DMS114 treated with DMSO at 0.1 percent for 48 hours (cell line): ENCODE measurements around the gene TGDS.
"Not testable (repeated sequence)": the region's sequence is repeated elsewhere in the genome, so short reads cannot be mapped to it uniquely, and the experiment has no call there.

Source experiments
- DNase-seq: peaks from one replicate; lab custom pipeline; 2025; ENCODE audit not compliant: unreplicated experiment; lab: John Stamatoyannopoulos, UW

The TGDS gene, protein sequence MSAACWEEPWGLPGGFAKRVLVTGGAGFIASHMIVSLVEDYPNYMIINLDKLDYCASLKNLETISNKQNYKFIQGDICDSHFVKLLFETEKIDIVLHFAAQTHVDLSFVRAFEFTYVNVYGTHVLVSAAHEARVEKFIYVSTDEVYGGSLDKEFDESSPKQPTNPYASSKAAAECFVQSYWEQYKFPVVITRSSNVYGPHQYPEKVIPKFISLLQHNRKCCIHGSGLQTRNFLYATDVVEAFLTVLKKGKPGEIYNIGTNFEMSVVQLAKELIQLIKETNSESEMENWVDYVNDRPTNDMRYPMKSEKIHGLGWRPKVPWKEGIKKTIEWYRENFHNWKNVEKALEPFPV

DNA sequence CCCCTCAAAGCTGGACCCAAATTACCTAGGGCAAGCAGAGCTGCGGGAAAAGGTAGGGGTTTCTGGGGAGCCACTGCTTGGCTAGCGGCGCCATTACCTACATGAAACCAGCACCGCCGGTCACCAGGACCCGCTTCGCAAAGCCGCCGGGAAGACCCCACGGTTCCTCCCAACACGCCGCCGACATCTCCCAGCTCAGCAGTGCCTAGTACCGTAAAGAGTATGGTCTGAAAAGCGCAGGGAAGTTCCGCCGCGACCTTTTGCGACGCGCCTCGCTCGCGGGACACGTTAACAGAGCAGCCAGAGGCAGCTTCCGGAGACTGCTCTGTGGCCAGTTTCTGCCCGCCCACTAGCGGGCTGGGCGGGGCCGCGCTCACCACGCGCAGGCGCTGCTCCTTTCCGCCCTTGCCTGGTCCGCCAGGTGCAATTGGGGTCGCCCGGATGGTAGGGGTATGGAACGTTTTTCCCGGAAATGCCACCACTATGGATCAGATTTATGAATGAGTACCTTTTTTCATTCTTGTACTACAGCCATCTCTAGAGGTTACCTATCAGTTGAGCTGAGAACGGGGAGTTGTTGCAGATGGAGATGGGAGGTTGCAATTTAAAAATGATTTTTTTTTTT lies at the start of gene TGDS:
Gene TGDS, minus strand, starts transcription at position 203 of the 625 bp plus-strand sequence. Its CDS starts 16 bp downstream, at position 187.
- DNase-seq = peak; percentile 73

DNA sequence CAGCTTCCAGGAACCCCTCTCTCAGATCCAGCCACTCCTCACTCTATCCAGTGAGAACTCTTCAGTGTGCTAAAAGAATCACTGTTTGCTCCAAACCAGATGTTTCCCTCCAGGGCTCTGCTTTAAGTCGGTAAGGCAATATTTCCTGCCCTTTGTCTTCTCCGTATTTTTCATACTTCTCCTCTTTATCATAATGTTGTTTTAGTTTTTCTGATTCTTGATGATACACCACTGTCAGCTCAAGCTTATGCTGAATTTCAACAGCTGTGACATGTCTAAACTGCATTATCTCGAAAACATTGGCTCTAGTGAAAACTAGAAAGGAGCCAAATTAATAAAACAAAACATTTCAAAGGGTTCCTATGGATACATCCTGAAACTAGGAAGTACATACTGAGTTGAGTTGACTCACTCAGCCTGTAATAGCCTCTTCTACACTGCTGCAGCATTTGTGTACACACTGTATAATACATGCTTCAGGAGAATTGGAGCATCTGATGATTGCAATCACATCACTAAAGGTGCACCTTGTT lies 45.5 kb upstream of the TGDS start:
- DNase-seq = no peak

DNA sequence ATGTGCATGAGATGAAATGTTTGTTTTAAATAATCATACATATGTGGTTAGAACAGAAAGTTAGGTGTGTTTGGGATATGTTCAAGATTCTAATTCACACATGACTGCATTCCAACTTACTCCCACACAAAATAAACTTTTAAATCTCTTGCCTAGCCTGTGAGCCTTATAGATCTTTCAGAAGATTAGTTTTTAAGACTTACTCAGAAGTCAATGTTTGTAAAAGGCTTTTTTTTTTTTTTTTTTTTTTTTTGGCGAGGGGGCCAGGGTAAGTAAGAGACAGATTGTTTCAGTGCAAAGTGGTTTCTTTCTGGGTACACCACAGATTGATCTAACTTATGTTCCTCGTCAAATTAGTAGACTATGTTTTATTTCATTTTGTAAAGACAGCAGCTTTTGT lies 44.8 kb upstream of the TGDS start:
- no peak for DNase-seq

DNA sequence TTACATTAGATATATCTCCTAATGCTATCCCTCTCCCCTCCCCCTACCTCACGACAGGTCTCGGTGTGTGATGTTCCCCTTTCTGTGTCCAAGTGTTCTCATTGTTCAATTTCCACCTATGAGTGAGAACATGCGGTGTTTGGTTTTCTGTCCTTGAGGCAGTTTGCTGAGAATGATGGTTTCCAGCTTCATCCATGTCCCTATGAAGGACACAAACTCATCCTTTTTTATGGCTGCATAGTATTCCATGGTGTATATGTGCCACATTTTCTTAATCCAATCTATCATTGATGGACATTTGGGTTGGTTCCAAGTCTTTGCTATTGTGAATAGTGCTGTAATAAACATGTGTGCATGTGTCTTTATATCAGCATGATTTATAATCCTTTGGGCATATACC lies 41.7 kb upstream of the TGDS start:
- DNase-seq = not testable (repeated sequence)

DNA sequence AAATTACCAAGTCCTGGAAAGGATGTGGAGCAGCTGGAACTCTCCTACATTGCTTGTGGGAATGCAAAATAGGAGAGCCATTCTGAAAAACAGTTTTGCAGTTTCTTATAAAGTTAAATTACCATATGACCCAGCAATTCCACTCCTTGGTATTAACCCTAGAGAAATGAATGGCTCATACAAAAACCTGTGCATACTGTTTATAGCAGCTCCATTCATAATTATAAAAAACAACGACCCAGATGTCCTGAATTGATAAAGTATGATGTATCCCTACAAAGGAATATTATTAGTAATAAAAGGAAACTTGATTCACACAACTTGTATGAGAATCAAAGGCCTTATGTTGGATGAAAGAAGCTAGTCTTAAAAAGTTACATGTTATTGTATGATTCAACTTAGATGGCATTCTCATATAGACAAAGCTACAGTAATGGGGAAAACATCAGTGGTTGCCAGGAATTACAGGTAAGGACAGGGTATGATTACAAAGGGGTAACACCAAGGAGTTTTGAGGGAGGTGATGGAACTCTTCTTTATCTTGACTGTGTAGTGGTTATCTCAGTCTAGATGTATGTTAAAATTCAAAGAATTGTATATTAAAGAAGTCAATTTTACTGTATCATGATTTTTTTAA lies 41.1 kb upstream of the TGDS start:
- no peak for DNase-seq

DNA sequence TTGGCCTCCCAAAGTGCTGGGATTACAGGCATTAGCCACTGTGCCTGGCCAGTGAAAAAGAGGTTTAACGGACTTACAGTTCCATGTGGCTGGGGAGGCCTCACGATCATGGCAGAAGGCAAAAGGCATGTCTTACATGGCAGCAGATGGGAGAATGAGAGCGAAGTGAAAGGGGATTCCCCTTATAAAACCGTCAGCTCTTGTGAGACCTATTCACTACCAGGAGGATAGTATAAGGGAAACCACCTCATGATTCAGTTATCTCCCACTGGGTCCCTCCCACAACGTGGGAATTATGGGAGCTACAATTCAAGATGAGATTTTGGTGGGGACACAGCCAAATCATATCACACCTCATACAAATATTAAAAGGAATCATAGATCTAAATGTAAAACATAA lies 40.1 kb upstream of the TGDS start:
- DNase-seq = not testable (repeated sequence)

DNA sequence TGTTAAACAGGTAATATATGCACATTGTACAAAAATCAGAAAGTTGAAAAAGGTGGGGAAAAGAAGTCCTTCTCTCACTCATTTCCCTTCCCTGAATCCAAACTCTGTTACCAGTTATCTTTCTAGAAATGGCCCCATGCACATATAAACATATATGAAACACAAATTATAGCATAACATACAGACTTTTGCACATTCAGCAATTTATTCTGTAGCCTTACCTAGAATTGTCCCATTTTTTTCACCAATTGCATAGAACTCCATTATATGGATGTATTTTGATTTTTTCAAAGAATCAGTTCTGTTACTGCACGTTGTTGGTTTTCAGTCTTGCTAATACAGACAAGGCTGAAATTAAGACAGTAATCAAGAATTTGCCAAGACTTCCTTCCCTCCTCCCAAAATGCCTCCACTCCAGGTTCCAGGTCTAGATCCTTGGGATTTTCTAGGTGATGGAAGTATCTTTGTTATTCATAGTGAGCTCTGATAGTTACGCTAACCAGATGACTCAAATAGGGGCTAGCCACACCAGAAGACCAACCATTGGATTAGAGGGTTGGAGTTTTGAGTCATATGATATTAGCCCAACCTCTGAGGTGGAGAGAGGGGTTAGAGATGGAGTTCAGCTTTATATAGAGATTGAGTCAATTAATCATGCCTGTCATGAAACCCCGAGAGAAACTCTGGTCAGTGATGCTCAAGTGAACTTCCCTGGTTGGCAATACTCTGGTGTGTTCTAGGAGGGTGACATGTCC lies 36.5 kb upstream of the TGDS start:
- DNase-seq = no peak

DNA sequence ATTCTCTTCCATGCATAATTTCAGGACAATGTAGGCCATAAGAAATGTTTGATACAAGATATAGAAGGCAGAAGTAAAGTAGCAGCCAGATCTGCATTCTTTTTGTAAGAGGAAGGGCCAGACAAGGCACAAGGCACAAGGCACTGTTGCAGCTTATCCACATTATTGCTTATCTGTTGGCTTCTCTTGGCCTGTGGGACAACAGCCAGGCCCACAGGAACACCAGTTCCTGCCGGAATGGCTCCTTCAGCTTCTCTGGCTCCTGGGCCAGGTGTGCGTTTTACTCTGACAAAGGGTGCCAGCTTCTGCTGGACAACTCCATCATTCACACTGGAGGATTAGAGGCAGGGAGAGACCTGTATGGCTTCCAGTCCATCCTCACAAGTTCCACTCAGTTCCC lies 34.9 kb upstream of the TGDS start:
- DNase-seq = no peak

DNA sequence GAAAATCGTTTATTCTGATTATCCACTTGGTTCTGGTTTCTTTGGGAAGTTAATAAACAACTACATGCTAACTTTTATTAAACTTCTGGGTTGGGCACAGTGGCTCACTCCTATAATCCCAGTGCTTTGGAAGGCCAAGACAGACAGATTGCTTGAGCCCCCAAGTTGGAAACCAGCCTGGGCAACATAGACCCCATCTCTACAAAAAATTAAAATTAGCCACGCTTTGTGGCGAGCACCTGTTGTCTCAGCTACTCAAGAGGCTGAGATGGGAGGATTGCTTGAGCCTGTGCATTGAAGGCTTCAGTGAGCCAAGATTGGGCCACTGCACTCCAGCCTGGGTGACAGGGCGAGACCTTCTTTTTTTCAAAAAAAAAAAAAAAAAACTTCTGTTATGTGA lies 27.4 kb upstream of the TGDS start:
- no peak for DNase-seq

DNA sequence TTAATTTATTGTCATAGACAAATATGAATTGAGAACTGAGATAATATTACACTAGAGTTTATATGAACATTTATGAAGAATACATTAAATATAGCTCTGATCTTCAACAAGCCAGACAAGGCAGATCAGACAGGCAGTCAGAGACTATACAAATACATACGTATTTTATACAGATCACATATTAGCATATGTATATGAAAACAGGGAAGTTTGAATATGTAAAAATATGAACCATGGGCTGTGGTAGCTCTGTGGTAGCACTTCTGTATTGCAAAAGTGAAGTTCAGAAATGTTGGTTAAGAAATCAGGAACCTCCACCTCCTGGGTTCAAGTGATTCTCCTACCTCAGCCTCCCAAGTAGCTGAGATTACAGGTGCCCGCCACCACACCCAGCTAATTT lies 26.4 kb upstream of the TGDS start:
- DNase-seq = no peak

DNA sequence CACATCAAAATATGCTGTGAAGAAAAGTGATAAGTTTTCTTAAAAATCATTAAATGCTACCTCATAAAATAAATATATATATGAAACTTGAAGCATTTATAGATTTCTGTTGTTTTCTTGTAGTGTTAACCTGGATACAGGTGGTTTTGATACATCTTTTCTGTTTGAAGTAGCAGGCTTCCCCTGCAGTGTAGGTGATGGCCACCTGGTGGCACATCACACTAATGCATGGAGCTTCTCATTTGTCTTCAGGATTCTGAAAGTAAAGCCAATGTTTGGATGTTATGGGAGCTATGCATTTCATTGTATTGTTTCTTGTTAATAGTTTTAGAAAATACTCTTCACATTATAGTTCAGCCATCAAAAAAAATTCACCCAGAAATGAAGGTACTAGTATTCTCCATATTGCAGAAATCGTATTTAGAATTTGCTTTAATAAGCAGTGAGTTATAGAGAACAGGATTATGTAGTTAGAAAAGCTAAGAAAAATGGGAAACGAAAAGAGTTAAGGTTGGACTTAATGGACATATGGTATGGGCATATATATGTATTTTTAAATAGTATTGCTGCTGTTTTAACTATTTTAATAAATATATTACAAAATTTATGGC lies 24.4 kb upstream of the TGDS start:
- DNase-seq = no peak

DNA sequence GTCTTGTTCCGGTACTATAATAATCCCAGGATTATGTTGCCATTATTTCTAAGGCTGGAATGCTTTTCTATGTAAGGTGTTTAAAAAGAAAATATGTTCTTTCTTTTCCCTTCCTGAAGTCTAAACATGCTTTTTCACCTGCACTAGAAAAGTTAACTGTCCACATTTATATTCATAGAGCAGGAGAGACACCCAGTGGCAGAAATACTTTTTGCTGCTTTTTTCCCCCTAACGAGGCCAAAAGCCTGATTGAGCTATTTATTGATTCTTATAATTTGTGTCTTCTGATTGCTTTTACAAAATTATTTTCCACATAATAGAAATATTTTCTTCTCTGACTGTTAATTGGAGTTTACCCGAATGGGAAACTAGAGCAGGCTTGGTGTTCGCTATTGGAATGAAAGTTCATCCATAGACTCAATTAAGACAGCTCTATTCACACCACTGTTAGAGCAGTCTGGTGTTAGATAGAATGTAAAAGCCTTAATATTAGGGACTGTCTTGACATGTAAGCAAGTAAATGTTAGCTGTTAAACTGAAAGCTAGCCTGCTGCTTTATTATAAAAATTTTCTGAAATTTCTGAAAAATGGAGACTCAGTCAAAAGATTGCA lies 21.5 kb upstream of the TGDS start:
- DNase-seq = peak; percentile 9

DNA sequence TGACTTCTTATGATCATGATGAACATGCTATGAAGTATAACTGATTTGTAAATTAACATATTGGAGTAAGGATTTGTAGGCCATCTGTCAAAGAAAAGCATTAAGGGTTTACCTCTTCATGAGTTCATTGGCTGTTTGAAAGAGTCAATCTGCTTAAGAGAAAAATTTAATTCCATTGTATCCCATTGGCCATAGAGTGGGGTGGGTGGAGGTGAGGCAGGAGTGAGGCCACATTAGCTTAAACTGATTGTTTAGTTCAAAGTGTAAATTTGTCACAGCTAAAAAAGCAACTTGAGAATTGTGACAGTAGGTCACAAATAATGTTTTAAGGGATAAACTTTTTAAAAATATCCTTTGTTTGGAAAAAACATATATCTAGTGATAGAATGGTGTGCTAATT lies 17.1 kb upstream of the TGDS start:
- no peak for DNase-seq

DNA sequence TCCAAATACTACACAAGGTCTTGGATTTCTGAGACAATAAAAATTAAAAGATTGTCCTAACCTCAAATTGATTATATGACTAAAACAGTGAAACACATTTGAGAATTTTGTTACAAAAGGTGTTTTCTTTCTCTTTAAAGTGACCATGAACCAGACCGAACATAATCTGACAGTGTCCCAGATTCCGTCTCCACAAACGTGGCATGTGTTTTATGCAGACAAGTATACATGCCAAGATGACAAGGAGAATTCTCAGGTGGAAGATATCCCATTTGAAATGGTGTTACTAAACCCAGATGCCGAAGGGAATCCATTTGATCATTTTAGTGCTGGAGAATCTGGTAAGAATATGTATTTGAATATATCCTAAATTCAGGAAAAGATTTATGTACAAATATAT lies 16.1 kb upstream of the TGDS start:
- DNase-seq = no peak

DNA sequence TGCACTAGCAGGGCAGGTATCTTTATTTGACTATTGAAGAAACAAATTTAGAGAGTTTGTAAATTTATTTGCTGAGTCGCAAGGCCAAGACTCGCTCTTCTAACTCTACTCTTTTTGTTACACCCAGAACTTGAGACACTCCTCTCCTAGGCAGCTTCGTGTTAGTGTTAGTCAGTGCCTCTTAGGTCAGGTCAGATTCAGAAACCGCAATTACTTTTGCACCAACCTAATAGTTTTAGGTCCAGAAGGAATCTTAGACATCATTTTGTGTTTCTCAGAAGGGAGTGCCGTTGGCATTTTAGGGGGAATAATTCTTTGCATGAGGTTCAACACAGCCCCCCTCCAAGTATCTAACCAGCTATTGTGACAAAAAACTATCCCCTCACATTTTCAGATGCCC lies 14.5 kb upstream of the TGDS start:
- DNase-seq = no peak

DNA sequence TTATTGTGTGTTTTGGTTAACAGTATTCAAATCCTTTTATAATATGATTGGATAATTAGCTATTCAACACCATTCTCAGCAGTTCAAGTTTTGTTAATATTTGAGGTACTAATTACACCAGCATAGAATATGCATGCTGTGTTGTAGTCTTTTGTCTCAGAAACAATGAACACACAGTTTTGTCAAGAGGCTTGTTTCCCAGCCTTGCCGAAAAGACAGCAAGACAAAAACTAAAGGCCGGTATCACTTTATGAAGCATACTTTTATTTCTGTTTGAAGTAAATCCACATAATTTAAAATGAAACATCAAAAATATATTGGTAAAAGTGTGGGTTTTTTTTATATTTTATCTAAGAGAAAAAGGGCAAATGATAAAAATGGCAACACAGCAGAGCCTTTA lies 13.2 kb upstream of the TGDS start:
- no peak for DNase-seq

DNA sequence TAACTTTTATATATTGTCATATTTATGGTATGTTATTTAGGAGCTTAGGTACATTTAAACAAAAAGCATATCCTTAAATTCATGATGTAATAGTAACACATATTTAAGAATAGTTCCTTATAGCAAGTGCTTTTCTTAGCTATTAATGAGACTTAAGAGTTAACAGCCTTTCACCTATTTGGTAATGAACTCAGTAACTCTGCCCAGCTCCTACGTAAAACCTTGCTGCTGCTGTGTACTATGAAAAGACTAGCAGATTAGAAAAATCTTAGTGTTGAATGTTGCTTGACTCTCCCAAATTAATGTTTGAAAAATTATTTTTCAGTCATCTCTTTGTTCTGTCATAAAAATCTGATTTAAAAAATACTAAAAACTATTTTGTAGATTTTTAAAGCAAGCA lies 12.6 kb upstream of the TGDS start:
- no peak for DNase-seq

DNA sequence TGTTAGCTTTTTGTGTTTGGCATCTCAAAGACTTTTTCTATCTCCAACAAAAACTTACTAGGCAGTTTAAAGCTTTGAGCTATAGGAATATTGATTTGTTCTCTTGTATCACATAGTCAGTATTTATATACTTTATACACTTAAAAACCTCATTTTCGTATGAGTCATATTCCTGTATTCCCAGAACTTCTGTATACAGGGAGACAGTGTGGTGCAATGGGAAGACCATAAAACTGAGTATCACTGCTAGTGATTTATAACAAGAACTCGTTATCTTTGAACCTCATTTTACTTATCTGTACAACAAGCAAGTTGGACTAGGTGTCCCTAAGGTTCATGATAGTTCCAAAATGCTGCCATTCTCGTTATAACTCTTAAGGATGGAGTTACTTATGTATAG lies 12.0 kb upstream of the TGDS start:
- no peak for DNase-seq

DNA sequence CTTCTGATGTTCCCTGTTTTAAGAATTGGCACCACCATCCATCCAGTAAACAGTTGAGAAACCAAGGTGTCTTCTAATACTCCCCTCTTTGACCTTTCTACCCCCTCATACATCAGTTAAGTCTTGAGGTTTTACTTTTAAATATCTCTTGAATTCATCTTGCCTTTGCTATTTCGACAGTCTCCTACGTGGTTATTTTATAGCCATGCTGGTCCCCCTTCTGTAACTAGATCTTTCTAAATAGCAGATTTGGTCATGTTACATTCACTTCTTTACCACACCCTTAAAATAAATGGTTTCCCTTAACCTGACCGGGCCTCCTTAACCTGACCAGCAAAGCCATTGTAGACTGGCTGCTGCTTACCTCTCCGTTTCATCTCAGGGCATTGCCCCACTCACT lies 11.1 kb upstream of the TGDS start:
- no peak for DNase-seq

DNA sequence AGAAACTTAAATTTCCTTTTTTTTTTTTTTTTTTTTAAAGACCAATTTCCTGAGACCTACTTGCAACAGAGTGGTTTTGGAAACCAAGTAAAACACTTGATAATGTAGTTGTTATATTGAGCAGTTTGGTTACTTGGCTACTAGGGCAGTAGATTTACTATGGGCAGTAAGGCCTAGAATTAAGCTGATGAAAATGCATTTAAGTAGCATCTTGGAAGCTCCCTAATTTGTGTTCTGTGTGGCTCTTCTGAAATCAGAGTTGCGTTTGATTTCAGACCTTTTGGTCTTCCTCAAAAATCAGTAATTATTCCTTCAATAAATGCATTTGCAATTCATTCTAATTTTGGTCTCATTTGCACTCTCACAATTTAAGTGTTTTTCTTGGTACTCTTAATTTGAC lies 6.5 kb upstream of the TGDS start:
- no peak for DNase-seq
